Smooth muscle cell (in vitro differentiated cells): Measurements from ENCODE around the gene ERG. TPM values are rescaled to one million over a fixed set of nuclear protein-coding genes. Genes with fewer than 3 reads are reported as not detected.

Experiments used
- DNase-seq: peaks from one replicate; lab custom pipeline; 2025; ENCODE audit not compliant: unreplicated experiment; lab: John Stamatoyannopoulos, UW
- H2AFZ ChIP-seq: fragments of 200-600 bp; sonication (generic); 2 replicates; pipeline ENCODE4 v1.6.0; 2016; ENCODE audit warnings: antibody characterized with exemption, low read depth, mild to moderate bottlenecking
- H3F3A ChIP-seq: fragments of 200-600 bp; sonication (generic); 2 replicates; pipeline ENCODE4 v1.6.0; 2017; ENCODE audit warnings: antibody characterized with exemption, low read depth
- H3K27ac ChIP-seq: fragments of 200-600 bp; sonication (generic); 2 replicates; pipeline ENCODE4 v1.5.1; 2016; ENCODE audit warnings: low read depth, mild to moderate bottlenecking
- H3K27me3 ChIP-seq: fragments of 200-600 bp; sonication (generic); 2 replicates; pipeline ENCODE4 v1.6.1; 2016; ENCODE audit warnings: low read depth, mild to moderate bottlenecking
- H3K36me3 ChIP-seq: fragments of 200-600 bp; sonication (generic); 2 replicates; pipeline ENCODE4 v1.5.1; 2016; ENCODE audit warnings: low read depth
- H3K4me1 ChIP-seq: fragments of 200-600 bp; sonication (generic); 2 replicates; pipeline ENCODE4 v1.5.1; 2016; ENCODE audit warnings: low read depth
- H3K4me2 ChIP-seq: fragments of 200-600 bp; sonication (generic); 2 replicates; pipeline ENCODE4 v1.6.0; 2016; ENCODE audit warnings: mild to moderate bottlenecking
- H3K4me3 ChIP-seq: fragments of 200-600 bp; sonication (generic); 2 replicates; pipeline ENCODE4 v1.5.1; 2016; ENCODE audit warnings: mild to moderate bottlenecking
- H3K79me2 ChIP-seq: fragments of 200-600 bp; sonication (generic); 2 replicates; pipeline ENCODE4 v1.6.0; 2016; ENCODE audit warnings: low read depth, mild to moderate bottlenecking
- H3K9ac ChIP-seq: fragments of 200-600 bp; sonication (generic); 2 replicates; pipeline ENCODE4 v1.6.0; 2016; ENCODE audit warnings: low read depth
- H3K9me3 ChIP-seq: fragments of 200-600 bp; sonication (generic); replicated peaks from 2 replicates; pipeline ENCODE4 v1.5.1; 2016; ENCODE audit warnings: low read depth
- H4K20me1 ChIP-seq: fragments of 200-600 bp; sonication (generic); 2 replicates; pipeline ENCODE4 v1.6.0; 2016; ENCODE audit warnings: low read depth
- CTCF ChIP-seq: fragments of 200-600 bp; sonication (generic); IDR thresholded peaks from 2 replicates; pipeline ENCODE4 v1.5.1; 2017; ENCODE audit warnings: borderline replicate concordance, mild to moderate bottlenecking, antibody characterized with exemption; ENCODE audit not compliant: insufficient read depth, poor library complexity, severe bottlenecking
- WGBS: methylation state at CpG from one replicate; pipeline ENCODE4 v1.1.7; 2016; ENCODE audit warnings: low lambda C conversion rate; 5-methylcytosine and 5-hydroxymethylcytosine counted together
- polyA plus RNA-seq: library from polyadenylated mRNA; unstranded; fragments of >200 nt; fragmentation: Nextera tagmentation; extraction: Ambion mirVana; gene quantifications from 2 replicates; pipeline ENCODE4 v1.2.1, GENCODE V29; 2016
- total RNA-seq: library from RNA; depleted of rRNA; stranded (reverse); fragments of >200 nt; gene quantifications from 2 replicates; pipeline ENCODE4 v1.2.3, GENCODE V29; 2014

The ERG gene
- total and polyA plus RNA-seq, 2 experiments from 2014 or later = 11.0 to 14.4 TPM

- peak; percentile 87 for TF ChIP-seq CTCF
- Histone ChIP-seq H3K79me2 (peaks cover 5% of the 10 kb centered on the region), H3K27ac (peak overlapping the region; percentile 54), H3K4me1 (peaks cover 3% of the 10 kb centered on the region), H3K27me3 (no peaks in the 10 kb centered on the region), H2AFZ (no peak overlapping the region), H3K4me3 (no peak overlapping the region), H3K9ac (no peak overlapping the region), H3K4me2 (peak overlapping the region; percentile 56), H3K9me3 (no peaks in the 10 kb centered on the region), H3K36me3 (no peaks in the 10 kb centered on the region), H3F3A (peaks cover 3% of the 10 kb centered on the region), H4K20me1 (no peaks in the 10 kb centered on the region)
- no peak for DNase-seq
- WGBS = 43% methylated on average over 9 of the region's 9 CpGs
These were observed 7.6 kb upstream of the ERG start for GRCh38 chr21:38505654-38506523.

- no peak overlapping the region for H2AFZ ChIP-seq
- H3K4me3 ChIP-seq = no peak overlapping the region
- peak overlapping the region; percentile 75 for H3K4me2 ChIP-seq
These were observed 5.8 kb upstream of the ERG start for GRCh38 chr21:38504066-38504465.

GRCh38 chr21:38503583-38503982 is 5.3 kb upstream of the ERG start:
- Histone ChIP-seq H3K4me2 (peak overlapping the region; percentile 75), H3K9me3 (no peaks in the 10 kb centered on the region), H3K4me3 (peak overlapping the region; percentile 12), H3F3A (peaks cover 10% of the 10 kb centered on the region), H3K27ac (peak overlapping the region; percentile 72), H2AFZ (peak overlapping the region; percentile 38), H3K4me1 (peaks cover 3% of the 10 kb centered on the region), H4K20me1 (no peaks in the 10 kb centered on the region), H3K9ac (peak overlapping the region; percentile 4), H3K36me3 (no peaks in the 10 kb centered on the region), H3K27me3 (no peaks in the 10 kb centered on the region), H3K79me2 (peaks cover 5% of the 10 kb centered on the region)
- 22% methylated on average over 10 of the region's 10 CpGs for WGBS
- DNase-seq = no peak
- no peak for TF ChIP-seq CTCF

More at GRCh38 chr21:38504066-38504465, 5.8 kb upstream of the ERG start:
- Histone ChIP-seq H3K4me1 (peaks cover 3% of the 10 kb centered on the region), H4K20me1 (no peaks in the 10 kb centered on the region), H3K27ac (peak overlapping the region; percentile 72), H3F3A (peaks cover 8% of the 10 kb centered on the region), H3K9ac (no peak overlapping the region), H3K79me2 (peaks cover 5% of the 10 kb centered on the region), H3K36me3 (no peaks in the 10 kb centered on the region), H3K9me3 (no peaks in the 10 kb centered on the region), H3K27me3 (no peaks in the 10 kb centered on the region)
- DNase-seq = no peak
- 51% methylated on average over 2 of the region's 2 CpGs for WGBS
- TF ChIP-seq CTCF = no peak
